Brain microvascular endothelial cell (primary cell): ENCODE data around the gene SGCD.

Experiments used
- DNase-seq: peaks from one replicate; pipeline ENCODE4 v3.0.0-alpha.2; 2020
- H3K27ac ChIP-seq: fragments of 250-450 bp; sonication (Bioruptor Pico); 2 replicates; pipeline ENCODE4 v1.5.1; 2020; ENCODE audit warnings: mild to moderate bottlenecking, moderate library complexity
- H3K27me3 ChIP-seq: fragments of 250-450 bp; sonication (Bioruptor Pico); replicated peaks from 2 replicates; pipeline ENCODE4 v1.5.1; 2020; ENCODE audit warnings: mild to moderate bottlenecking
- H3K36me3 ChIP-seq: fragments of 250-450 bp; sonication (Bioruptor Pico); replicated peaks from 2 replicates; pipeline ENCODE4 v1.5.1; 2020; ENCODE audit warnings: mild to moderate bottlenecking
- H3K4me3 ChIP-seq: 2 replicates; pipeline ENCODE4 v1.5.1; 2011; ENCODE audit warnings: low read depth, mild to moderate bottlenecking, control low read depth, low read length, moderate library complexity
- CTCF ChIP-seq: IDR thresholded peaks from 2 replicates; pipeline ENCODE4 v1.5.1; 2011; ENCODE audit warnings: low read depth, mild to moderate bottlenecking, moderate library complexity, low read length, control low read depth, inconsistent platforms; ENCODE audit errors: missing control alignments
- in situ Hi-C: cut with HindIII; loops from 2 replicates; pipeline ENCODE4 v1.10.0; 2017; ENCODE audit warnings: low sequenced_read_pairs, low pct_ligation_motif_present

The SGCD gene

GRCh38 chr5:156532921-156533320, 206.0 kb downstream of the SGCD start:
- DNase-seq = no peak
- TF ChIP-seq CTCF = no peak
- Histone ChIP-seq H3K27ac (no peak overlapping the region), H3K27me3 (no peaks in the 10 kb centered on the region), H3K36me3 (no peaks in the 10 kb centered on the region), H3K4me3 (no peak overlapping the region)
- in situ Hi-C loops = no loop called here

GRCh38 chr5:156534085-156534484, 207.1 kb downstream of the SGCD start:
- TF ChIP-seq CTCF = no peak
- no peak for DNase-seq
- no peak overlapping the region for H3K4me3 ChIP-seq
- H3K27ac ChIP-seq = no peak overlapping the region
- in situ Hi-C loops = no loop called here
- H3K27me3 ChIP-seq = no peaks in the 10 kb centered on the region
- no peaks in the 10 kb centered on the region for H3K36me3 ChIP-seq

GRCh38 chr5:156534906-156535485, 208.0 kb downstream of the SGCD start:
- TF ChIP-seq CTCF = no peak
- Histone ChIP-seq H3K4me3 (no peak overlapping the region), H3K27me3 (no peaks in the 10 kb centered on the region), H3K36me3 (no peaks in the 10 kb centered on the region), H3K27ac (no peak overlapping the region)
- DNase-seq = no peak
- in situ Hi-C loops = no loop called here

- in situ Hi-C loops = no loop called here
Measured at GRCh38 chr5:156540491-156540890, 213.5 kb downstream of the SGCD start.

GRCh38 chr5:156541582-156541981, 214.6 kb downstream of the SGCD start:
- in situ Hi-C loops = no loop called here
- Histone ChIP-seq H3K4me3 (no peak overlapping the region), H3K36me3 (no peaks in the 10 kb centered on the region), H3K27me3 (no peaks in the 10 kb centered on the region), H3K27ac (no peak overlapping the region)
- DNase-seq = no peak
- TF ChIP-seq CTCF = no peak

More at GRCh38 chr5:156540491-156540890, 213.5 kb downstream of the SGCD start:
- no peak for DNase-seq
- H3K27me3 ChIP-seq = no peaks in the 10 kb centered on the region
- no peaks in the 10 kb centered on the region for H3K36me3 ChIP-seq
- no peak for TF ChIP-seq CTCF
- H3K4me3 ChIP-seq = no peak overlapping the region
- H3K27ac ChIP-seq = no peak overlapping the region
